ENCODE data around the gene PPM1M.
A peak's percentile ranks its signal among the peaks of the same experiment; 100 is the strongest.

Gene PPM1M

GRCh38 chr3:52216585-52217408 is 28.8 kb upstream of the PPM1M start:
- DNase-seq: no peak

DNA sequence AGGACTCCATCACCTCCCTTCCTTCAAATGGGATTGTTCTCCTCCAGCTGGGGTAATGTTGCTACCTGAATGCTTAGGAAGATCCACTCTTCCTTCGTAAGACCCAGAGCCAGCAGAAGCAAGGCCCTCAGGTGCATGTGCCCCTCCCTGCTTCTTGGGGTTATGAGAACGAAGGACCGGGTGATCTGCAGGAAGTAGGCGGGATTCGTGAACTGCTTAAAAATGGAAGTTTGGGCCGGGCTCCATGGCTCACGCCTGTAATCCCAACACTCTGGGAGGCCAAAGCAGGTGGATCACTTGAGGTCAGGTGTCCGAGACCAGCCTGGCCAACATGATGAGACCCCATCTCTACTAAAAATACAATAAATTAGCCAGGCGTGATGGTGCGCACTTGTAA is 28.2 kb upstream of the PPM1M start:
- DNase-seq: no peak

GRCh38 chr3:52218026-52218425 is 27.5 kb upstream of the PPM1M start:
- DNase-seq: no peak

DNA sequence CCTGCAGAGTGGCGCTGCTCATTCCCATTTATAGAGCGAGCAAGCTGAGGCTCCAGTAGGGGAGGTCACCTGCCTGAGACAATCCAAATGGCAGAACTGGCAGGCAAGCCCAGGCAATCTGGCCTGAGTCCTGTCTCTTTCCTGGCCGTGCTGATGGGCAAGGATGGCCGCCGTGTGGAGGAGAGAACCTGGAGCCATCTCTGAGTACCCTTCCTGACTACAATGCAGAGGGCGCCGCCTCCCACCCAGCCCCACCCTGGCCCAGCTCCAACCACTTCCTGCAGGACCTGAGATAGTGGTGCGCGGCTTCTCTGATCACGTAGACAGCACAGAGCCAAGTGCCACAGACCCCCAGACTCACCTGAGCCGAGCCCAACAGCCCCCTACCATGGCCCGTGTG is 27.1 kb upstream of the PPM1M start:
- no peak for DNase-seq

GRCh38 chr3:52218937-52219650 is 26.5 kb upstream of the PPM1M start:
- peak in 1 of 58 donors; percentile 12 for DNase-seq

DNA sequence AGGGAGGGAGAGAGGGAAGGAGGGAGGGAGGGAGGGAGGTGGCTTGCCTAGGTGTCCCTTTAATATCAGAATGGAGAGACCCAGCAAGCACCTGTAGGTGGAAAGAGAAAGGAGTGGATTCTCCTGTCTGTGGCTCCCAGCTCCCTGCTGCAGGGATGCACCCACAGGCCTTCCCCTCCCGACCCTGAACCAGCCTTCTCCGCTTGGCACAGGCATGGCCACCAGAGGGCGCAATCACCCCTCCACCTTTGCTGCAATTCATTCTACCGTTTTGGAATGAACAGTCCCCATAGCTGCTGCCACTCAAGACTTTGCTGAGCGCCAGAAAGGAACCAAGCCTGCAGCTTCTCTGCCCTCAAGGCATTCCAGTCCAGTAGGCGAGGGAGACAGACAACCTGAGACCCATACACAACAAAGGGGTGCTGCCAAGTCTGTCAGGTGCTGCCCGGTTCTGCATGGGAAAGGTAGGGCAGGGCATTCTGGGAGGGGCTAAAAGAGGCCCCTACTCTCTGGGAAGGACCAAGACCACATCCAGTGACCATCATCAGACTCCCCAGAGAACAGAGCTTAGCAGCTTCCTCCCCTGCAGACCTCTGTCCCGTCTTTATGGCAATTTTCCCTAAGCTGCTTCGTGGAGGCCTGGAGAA is 25.1 kb upstream of the PPM1M start:
- DNase-seq: peak in 56 of 58 donors; percentile 21 to 88 (median 62)

GRCh38 chr3:52221141-52221562 is 24.4 kb upstream of the PPM1M start:
- DNase-seq: no peak

- no peak for DNase-seq
Observed at GRCh38 chr3:52221563-52222318, 23.8 kb upstream of the PPM1M start.

GRCh38 chr3:52222319-52223221 is 23.0 kb upstream of the PPM1M start:
- no peak for DNase-seq

DNA sequence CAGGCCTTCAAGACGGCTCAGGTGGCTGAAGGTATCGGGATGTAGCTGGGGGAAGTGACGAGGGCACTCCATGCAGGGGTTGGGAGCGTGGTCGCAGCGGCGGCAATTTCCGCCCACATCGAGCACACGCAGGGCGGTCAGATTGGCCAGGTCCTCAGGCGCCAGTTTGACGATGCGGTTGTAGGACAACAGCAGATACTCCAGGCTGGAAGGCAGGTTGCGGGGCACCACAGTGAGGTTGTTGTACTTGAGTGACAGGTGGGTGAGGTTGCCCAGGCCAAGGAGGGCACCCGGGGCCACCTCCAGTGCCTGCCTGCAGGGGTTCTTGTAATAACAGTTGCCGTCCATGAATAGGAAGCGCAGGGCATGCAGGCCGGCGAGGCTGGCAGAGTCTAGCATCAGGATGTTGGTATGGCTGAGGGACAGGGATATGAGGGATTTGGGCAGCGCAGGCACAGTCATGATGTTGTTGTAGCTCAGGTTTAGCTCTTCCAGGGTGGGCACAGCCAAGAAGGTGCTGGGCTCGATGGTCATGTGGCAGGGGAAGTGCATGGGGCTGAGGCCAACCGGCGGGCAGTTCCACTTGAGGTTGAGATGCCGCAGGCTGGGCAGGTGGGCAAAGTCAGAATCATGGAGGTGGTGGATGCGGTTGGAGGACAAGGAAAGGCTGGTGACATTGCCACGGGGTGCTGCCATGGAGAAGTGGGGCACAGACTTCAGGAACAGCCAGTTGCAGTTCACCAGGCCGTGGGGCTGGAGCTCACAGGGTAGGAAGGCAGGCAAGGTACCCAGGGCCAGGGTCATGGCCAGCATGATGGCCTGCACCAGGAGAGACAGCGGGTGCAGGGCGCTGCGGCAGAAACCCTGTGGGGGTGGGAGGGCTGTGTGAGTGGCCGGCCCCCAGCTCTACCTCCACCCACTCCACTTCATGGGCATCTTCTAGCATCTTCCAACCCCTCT is 21.8 kb upstream of the PPM1M start:
- DNase-seq: no peak

- no peak for DNase-seq
Observed at GRCh38 chr3:52225452-52226228, 19.9 kb upstream of the PPM1M start, which contains the start of gene TLR9. Gene TLR9, minus strand, starts transcription at chr3:52225645. Its CDS starts 116 bp downstream, at chr3:52225529.

DNA sequence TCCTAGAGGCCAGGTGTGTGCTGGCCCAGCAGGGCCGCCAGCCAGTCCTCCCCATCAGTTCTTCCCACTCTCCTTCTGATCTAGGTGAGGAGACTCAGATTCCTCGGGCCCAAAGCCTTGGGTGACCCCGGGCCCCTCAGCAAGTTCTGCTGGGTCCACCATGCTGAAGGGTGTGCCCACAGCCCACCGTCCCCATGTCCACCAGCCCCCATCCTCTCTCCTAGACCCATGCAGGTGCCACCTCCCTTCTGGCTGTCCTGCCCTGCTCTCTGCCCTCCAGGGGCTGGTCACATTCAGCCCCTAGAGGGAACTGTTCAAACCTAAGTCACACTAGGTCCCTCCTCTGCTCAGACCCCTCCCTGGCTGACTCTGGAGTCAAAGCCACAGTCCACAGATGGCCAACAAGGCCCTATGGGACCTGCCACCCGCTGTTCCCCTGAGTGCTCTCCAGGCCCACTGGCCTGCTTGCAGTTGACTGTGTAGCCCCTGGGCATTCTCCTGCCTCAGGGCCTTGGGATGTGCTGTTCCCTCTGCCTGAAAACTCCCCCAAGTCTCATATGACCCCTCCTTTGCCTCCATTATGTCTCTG is 19.2 kb upstream of the PPM1M start:
- no peak for DNase-seq

- DNase-seq: no peak
Observed at GRCh38 chr3:52227117-52227516, 18.4 kb upstream of the PPM1M start.

DNA sequence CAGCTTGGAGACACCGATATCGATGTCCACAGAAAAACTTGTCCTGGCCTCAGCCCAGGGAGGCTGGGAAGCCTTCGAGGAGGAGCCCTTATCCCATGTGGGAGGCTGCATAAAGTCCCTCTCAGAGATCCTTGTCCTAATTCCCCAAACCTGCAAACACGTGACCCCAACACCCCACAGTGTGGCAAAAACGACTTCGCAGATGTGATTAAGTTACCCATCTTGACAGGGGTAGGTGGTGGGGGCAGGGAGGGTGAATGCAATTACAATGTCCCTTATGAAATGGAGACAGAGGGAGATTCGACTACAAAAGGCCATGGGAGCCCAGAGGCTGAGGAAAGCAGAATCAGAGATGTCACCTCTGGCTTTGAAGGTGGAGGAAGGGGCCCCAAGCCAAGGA is 17.8 kb upstream of the PPM1M start:
- DNase-seq: no peak

- DNase-seq: no peak
Observed at GRCh38 chr3:52228266-52228665, 17.3 kb upstream of the PPM1M start.

DNA sequence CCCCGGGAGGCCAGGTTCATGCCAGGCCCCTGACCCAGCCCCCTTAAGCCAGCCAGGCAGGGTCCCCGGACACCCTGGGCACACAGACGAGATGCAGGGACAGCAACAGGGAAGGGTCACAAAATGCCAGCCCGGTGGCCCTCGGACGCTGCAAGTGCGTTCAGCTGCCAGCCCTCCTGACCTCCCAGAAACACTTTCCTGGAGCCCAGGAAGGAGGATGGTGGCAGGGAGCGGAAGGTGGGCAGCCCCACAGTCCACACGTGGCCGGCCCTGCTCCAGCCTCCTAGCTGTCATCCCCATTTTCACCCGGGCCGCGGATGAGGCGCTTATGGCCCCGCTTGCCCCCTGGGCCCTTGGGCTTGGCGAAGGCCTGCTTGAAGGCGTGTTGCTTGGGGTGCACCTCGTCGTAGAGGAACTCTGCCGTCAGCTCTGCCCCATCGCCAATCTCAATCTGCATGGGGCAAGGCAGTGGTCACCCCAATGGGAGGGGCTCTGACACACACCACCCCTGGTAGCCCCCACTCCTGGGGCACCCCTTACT is 16.7 kb upstream of the PPM1M start:
- DNase-seq: no peak

DNA sequence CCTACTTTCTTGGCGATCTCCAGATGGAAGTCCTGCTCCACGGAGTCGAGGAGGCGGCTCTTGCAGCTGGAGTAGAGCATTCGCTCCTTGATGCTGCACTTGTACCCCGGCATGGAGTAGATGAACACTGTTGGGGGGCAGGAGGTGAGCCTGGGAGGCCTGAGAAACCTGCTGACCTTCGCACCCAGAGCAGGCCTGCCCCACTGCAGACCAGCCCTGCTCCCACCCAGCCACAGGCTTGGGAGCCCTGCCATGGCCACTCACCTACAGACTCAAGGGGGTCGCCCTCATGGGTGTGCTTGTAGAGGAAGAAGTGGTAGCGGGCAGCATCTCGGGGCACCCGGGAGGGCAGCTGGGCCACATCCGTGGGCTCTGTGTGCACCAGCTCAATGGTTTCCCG is 15.9 kb upstream of the PPM1M start:
- no peak for DNase-seq

DNA sequence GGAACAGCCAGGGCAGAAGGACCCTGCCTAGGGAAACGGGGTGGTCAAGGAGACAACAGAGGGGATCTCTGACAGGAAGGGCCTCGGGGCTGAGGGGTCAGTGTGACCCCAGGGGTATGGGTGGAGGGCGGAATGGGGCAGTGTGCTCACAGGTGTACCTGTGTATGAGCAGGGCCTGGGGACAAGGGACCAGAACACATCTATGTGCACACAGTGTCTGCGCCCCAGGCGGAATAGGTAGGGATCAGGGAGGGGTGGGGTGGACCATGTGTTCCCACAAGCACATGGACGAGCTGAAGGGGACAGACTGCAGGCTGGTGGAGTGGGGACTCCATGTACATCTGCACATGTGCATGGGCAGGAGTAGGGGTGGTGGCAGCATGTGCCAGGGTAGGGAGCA is 15.1 kb upstream of the PPM1M start:
- DNase-seq: no peak

All from anterior cingulate cortex (tissue), 58 donors.